ENCODE data around the gene GALC. TPM values are rescaled to one million over a fixed set of nuclear protein-coding genes. Genes with fewer than 3 reads are reported as not detected.

GALC gene
- polyA plus RNA-seq, 1 donor from 2014 or later, result 42.6 TPM

- H3F3A ChIP-seq (ENCODE audit: insufficient read depth, low read length, poor library complexity, severe bottlenecking), result no peaks in the 10 kb centered on the region
- H3K9me3 ChIP-seq (ENCODE audit: low read length), result no peaks in the 10 kb centered on the region
Observed at GRCh38 chr14:88039197-88039596, 46.2 kb upstream of the GALC start.

GRCh38 chr14:88037325-88037724 lies 44.3 kb upstream of the GALC start:
- Histone ChIP-seq H3K36me3 (ENCODE audit: insufficient read depth, low read length) (no peaks in the 10 kb centered on the region), H3K79me2 (replicated peaks; ENCODE audit: insufficient read depth, low read length) (no peaks in the 10 kb centered on the region), H2AFZ (ENCODE audit: low read depth, low read length) (no peak overlapping the region), H3K27ac (ENCODE audit: low read length) (no peak overlapping the region), H3K4me2 (ENCODE audit: low read length) (no peak overlapping the region), H3K9me3 (ENCODE audit: low read length) (no peaks in the 10 kb centered on the region), H3K9me2 (ENCODE audit: insufficient read depth, low read length) (no peaks in the 10 kb centered on the region), H4K20me1 (ENCODE audit: insufficient read depth) (no peaks in the 10 kb centered on the region), H3K4me3 (ENCODE audit: low read length) (no peak overlapping the region), H3F3A (ENCODE audit: insufficient read depth, low read length, poor library complexity, severe bottlenecking) (no peaks in the 10 kb centered on the region), H3K27me3 (ENCODE audit: insufficient read depth, low read depth, low read length) (no peaks in the 10 kb centered on the region), H3K9ac (ENCODE audit: low read length) (no peak overlapping the region)
- TF ChIP-seq TAF1 (IDR thresholded peaks at IDR 0.05; ENCODE audit: low read depth) (no peak), RAD21 (conservative IDR thresholded peaks at IDR 0.05) (no peak), REST (IDR thresholded peaks at IDR 0.05; ENCODE audit: borderline replicate concordance) (no peak), SMC3 (conservative IDR thresholded peaks at IDR 0.05; ENCODE audit: poor library complexity) (no peak), POLR2AphosphoS5 (IDR thresholded peaks at IDR 0.05) (no peak), EZH2 (IDR thresholded peaks at IDR 0.05; ENCODE audit: borderline replicate concordance, insufficient read depth, low read length, poor library complexity, severe bottlenecking) (no peak), CTCF (IDR thresholded peaks at IDR 0.05; ENCODE audit: poor library complexity, severe bottlenecking) (no peak)

More at GRCh38 chr14:88039197-88039596, 46.2 kb upstream of the GALC start:
- Histone ChIP-seq H3K9me2 (ENCODE audit: insufficient read depth, low read length) (no peaks in the 10 kb centered on the region), H4K20me1 (ENCODE audit: insufficient read depth) (no peaks in the 10 kb centered on the region), H3K36me3 (ENCODE audit: insufficient read depth, low read length) (no peaks in the 10 kb centered on the region), H3K27me3 (ENCODE audit: insufficient read depth, low read depth, low read length) (no peaks in the 10 kb centered on the region), H3K9ac (ENCODE audit: low read length) (no peak overlapping the region), H3K27ac (ENCODE audit: low read length) (no peak overlapping the region), H3K79me2 (replicated peaks; ENCODE audit: insufficient read depth, low read length) (no peaks in the 10 kb centered on the region), H3K4me2 (ENCODE audit: low read length) (no peak overlapping the region), H2AFZ (ENCODE audit: low read depth, low read length) (no peak overlapping the region), H3K4me3 (ENCODE audit: low read length) (no peak overlapping the region)
- TF ChIP-seq RAD21 (conservative IDR thresholded peaks at IDR 0.05) (no peak), REST (IDR thresholded peaks at IDR 0.05; ENCODE audit: borderline replicate concordance) (no peak), MXI1 (conservative IDR thresholded peaks at IDR 0.05; ENCODE audit: poor library complexity, severe bottlenecking) (no peak), SMC3 (conservative IDR thresholded peaks at IDR 0.05; ENCODE audit: poor library complexity) (no peak), CTCF (IDR thresholded peaks at IDR 0.05; ENCODE audit: poor library complexity, severe bottlenecking) (no peak), POLR2AphosphoS5 (IDR thresholded peaks at IDR 0.05) (no peak), EZH2 (IDR thresholded peaks at IDR 0.05; ENCODE audit: borderline replicate concordance, insufficient read depth, low read length, poor library complexity, severe bottlenecking) (no peak), EP300 (conservative IDR thresholded peaks at IDR 0.05; ENCODE audit: poor library complexity, severe bottlenecking) (no peak)
